HG03039 (cell line): ENCODE results near the gene TMEM154.

ENCODE experiments used
- ATAC-seq: cut with Tn5 transposase; IDR thresholded peaks from one replicate; pipeline ENCODE4 v1.9.1; 2021; ENCODE audit warnings: mild to moderate bottlenecking, moderate library complexity; ENCODE audit not compliant: unreplicated experiment

The TMEM154 gene

GRCh38 chr4:152696764-152697261 is 17.0 kb upstream of the TMEM154 start:
- ATAC-seq = peak; percentile 99

GRCh38 chr4:152693871-152694270 is 14.1 kb upstream of the TMEM154 start:
- ATAC-seq = no peak

- no peak for ATAC-seq
Observed at GRCh38 chr4:152691761-152692160, 12.0 kb upstream of the TMEM154 start.

- no peak for ATAC-seq
Observed at GRCh38 chr4:152690706-152691651, 11.2 kb upstream of the TMEM154 start.

GRCh38 chr4:152689615-152690501 is 10.1 kb upstream of the TMEM154 start:
- no peak for ATAC-seq

- no peak for ATAC-seq
Observed at GRCh38 chr4:152687974-152688599, 8.3 kb upstream of the TMEM154 start.

GRCh38 chr4:152686452-152687013 is 6.7 kb upstream of the TMEM154 start:
- ATAC-seq = no peak

- ATAC-seq = no peak
Observed at GRCh38 chr4:152684587-152684986, 4.8 kb upstream of the TMEM154 start.

GRCh38 chr4:152684007-152684406 is 4.2 kb upstream of the TMEM154 start:
- no peak for ATAC-seq

GRCh38 chr4:152682143-152682941 is 2.5 kb upstream of the TMEM154 start:
- ATAC-seq = no peak

GRCh38 chr4:152680988-152681603 is 1.3 kb upstream of the TMEM154 start:
- ATAC-seq = no peak

GRCh38 chr4:152678841-152679240 is 956 bp downstream of the TMEM154 start:
- ATAC-seq = no peak

- no peak for ATAC-seq
Observed at GRCh38 chr4:152677117-152677516, 2.7 kb downstream of the TMEM154 start.

GRCh38 chr4:152676052-152676854 is 3.5 kb downstream of the TMEM154 start:
- ATAC-seq = no peak

GRCh38 chr4:152674359-152674758 is 5.4 kb downstream of the TMEM154 start:
- ATAC-seq = no peak

- ATAC-seq = no peak
Observed at GRCh38 chr4:152673489-152673888, 6.3 kb downstream of the TMEM154 start.

GRCh38 chr4:152672206-152673092 is 7.3 kb downstream of the TMEM154 start:
- no peak for ATAC-seq
